Measurements from ENCODE around the gene MANBA. TPM values are rescaled to one million over a fixed set of nuclear protein-coding genes. Genes with fewer than 3 reads are reported as not detected.

MANBA gene
- total and polyA plus RNA-seq, 12 donors = 8.9 to 47.7 (median 27.7) TPM

DNA sequence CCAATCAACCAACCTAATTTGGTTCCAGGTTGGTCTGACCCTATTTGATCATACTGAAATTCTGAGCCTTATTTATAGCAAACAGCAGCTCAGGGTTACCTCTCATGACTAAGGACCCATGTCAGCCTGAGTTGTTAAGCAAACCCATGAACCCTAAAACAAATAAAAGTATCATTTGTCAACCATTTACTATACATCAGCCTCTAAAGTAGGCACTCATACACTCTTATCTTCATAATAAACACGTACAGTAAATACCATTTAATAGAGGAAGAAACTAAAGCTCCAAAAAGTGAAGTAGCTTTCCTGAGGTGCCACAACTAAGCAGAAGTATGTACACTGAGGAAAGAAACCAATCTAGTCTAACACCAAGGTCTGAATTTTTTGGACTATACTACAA, 25.2 kb downstream of the MANBA start:
- H3K27ac ChIP-seq = peak overlapping the region in 2 of 10 donors; percentile 51 to 70
- intact Hi-C loops (cut with DNase I) = no loop called here
- H3K9me3 ChIP-seq = peaks cover 0 to 35% (median 21%) of the 10 kb centered on the region in 11 donors
- no peak overlapping the region for H3K4me3 ChIP-seq
- 51 to 73% methylated on average over 1 of the region's 1 CpG for WGBS, 2 donors
- DNase-seq = no peak
- H3K27me3 ChIP-seq = no peaks in the 10 kb centered on the region
- ATAC-seq = no peak
- peaks cover 0 to 13% (median 0%) of the 10 kb centered on the region in 9 donors for H3K36me3 ChIP-seq
- peaks cover 0 to 31% (median 13%) of the 10 kb centered on the region in 9 donors for H3K4me1 ChIP-seq
- TF ChIP-seq, protein P1, sequence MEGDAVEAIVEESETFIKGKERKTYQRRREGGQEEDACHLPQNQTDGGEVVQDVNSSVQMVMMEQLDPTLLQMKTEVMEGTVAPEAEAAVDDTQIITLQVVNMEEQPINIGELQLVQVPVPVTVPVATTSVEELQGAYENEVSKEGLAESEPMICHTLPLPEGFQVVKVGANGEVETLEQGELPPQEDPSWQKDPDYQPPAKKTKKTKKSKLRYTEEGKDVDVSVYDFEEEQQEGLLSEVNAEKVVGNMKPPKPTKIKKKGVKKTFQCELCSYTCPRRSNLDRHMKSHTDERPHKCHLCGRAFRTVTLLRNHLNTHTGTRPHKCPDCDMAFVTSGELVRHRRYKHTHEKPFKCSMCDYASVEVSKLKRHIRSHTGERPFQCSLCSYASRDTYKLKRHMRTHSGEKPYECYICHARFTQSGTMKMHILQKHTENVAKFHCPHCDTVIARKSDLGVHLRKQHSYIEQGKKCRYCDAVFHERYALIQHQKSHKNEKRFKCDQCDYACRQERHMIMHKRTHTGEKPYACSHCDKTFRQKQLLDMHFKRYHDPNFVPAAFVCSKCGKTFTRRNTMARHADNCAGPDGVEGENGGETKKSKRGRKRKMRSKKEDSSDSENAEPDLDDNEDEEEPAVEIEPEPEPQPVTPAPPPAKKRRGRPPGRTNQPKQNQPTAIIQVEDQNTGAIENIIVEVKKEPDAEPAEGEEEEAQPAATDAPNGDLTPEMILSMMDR (IDR thresholded peaks at IDR 0.05) = no peak

DNA sequence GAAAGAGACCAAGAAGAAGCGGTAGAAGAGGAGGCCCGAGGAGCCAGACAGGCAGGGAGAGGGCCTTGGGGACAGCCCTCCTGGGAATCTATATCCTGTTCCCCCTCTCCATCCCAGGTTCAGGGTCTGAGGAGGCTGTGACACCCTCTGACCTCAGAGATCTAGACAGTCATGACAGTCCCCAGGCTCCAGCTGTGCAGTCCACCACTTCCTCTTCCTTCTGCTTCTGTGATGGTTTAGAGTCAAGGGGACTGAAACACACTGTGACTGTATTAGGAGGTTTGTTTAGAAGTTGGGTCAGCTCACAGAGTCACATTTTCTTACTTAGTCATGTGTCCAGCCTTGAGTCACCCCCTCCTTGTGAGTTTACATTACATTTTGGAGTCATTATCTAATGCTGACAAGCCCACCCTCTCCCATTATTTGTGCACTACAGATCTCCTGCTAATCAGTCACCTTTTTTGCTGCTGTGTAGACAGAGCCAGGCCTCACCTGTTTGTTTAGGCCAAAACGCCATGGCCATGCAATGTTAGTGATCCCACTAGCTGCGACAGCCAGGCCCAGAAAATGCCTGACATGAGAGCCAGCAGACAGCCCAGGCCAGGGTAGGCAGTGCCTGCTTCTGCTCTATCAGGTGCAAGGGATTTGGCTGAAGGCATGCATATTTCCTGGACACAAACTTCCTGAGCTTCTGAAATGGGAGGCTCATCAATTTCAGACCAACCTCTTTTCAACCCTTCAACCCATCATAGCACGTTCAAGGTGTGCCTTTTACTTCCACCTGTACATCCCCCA, 26.0 kb downstream of the MANBA start:
- 52 to 65% methylated on average over 5 of the region's 5 CpGs for WGBS, 2 donors
- no peaks in the 10 kb centered on the region for H3K27me3 ChIP-seq
- H3K4me1 ChIP-seq = peaks cover 0 to 31% (median 13%) of the 10 kb centered on the region in 9 donors
- intact Hi-C loops (cut with DNase I) = no loop called here
- H3K27ac ChIP-seq = peak overlapping the region in 8 of 10 donors; percentile 1 to 70 (median 32)
- peaks cover 0 to 32% (median 16%) of the 10 kb centered on the region in 11 donors for H3K9me3 ChIP-seq
- TF ChIP-seq, protein P1 (IDR thresholded peaks at IDR 0.05) = no peak
- no peak for DNase-seq
- H3K4me3 ChIP-seq = no peak overlapping the region
- ATAC-seq = peak in 7 of 8 donors; percentile 17 to 53 (median 45)
- H3K36me3 ChIP-seq = peaks cover 0 to 13% (median 0%) of the 10 kb centered on the region in 9 donors

DNA sequence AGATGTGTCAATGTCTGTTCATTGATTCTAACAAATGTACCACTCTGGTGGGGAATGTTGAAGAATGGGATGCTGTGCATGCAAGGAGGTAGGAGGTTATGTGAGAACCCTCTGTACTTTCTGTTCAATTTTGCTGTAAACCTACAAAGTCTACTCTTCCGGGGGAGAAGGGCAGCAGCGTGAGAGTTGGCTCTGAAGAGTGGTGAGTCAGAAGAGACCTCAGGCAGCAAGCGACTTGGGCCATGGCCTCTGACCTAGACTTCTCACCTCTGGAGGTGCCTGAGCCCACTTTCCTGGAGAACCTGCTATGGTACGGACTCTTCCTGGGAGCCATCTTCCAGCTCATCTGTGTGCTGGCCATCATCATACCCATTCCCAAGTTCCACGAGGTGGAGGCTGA, 26.7 kb downstream of the MANBA start:
- Histone ChIP-seq H3K4me1 (peaks cover 0 to 31% (median 13%) of the 10 kb centered on the region in 9 donors), H3K9me3 (peaks cover 0 to 25% (median 12%) of the 10 kb centered on the region in 11 donors), H3K4me3 (no peak overlapping the region), H3K27ac (peak overlapping the region in 4 of 10 donors; percentile 23 to 70 (median 46)), H3K36me3 (peaks cover 0 to 13% (median 0%) of the 10 kb centered on the region in 9 donors), H3K27me3 (no peaks in the 10 kb centered on the region)
- DNase-seq (no peak), ATAC-seq (no peak)
- 90 to 93% methylated on average over 5 of the region's 5 CpGs for WGBS, 2 donors
- TF ChIP-seq, protein P1 (IDR thresholded peaks at IDR 0.05) = no peak
- intact Hi-C loops (cut with DNase I) = no loop called here

DNA sequence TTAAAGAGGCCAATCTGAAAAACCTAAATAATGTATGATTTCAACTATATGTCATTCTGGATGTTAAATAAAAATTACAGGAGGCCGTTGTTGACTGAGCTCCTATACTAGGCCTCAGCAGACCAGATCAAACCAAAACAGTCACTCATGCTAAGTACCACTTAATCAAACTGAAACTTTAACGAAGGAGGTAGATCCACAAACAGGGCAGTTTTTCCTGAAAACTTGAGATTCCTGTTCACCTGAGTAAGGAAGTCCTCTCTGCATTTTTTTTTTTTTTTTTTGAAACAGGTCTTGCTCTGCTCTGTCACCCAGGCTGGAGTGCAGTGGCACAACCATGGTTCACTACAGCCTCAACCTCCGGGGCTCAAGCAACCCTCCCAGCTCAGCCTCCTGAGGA, 27.7 kb downstream of the MANBA start:
- TF ChIP-seq, protein P1 (IDR thresholded peaks at IDR 0.05) = no peak
- intact Hi-C loops (cut with DNase I) = no loop called here
- no peaks in the 10 kb centered on the region for H3K27me3 ChIP-seq
- peak overlapping the region in 3 of 10 donors; percentile 39 to 69 (median 59) for H3K27ac ChIP-seq
- no peak for ATAC-seq
- peaks cover 0 to 13% (median 0%) of the 10 kb centered on the region in 9 donors for H3K36me3 ChIP-seq
- H3K9me3 ChIP-seq = peaks cover 0 to 18% (median 11%) of the 10 kb centered on the region in 11 donors
- H3K4me3 ChIP-seq = no peak overlapping the region
- 70 to 81% methylated on average over 3 of the region's 3 CpGs for WGBS, 2 donors
- DNase-seq = no peak
- H3K4me1 ChIP-seq = peaks cover 0 to 31% (median 13%) of the 10 kb centered on the region in 9 donors

Data from heart right ventricle (tissue), 16 donors.